Kidney (tissue), 14 donors: ENCODE measurements around the gene MORC3. TPM values are rescaled to one million over a fixed set of nuclear protein-coding genes. Genes with fewer than 3 reads are reported as not detected.

Source experiments
- DNase-seq, 5 donors: peaks; one replicate each; pipeline ENCODE4 v3.0.0-alpha.2; 2013 to 2020
- FAIRE-seq: peaks from 2 replicates; lab custom pipeline; 2012; peaks lifted over from hg19 to GRCh38; lab: Jason Lieb, UNC
- H3K27ac ChIP-seq, 2 donors: one replicate each; pipeline ENCODE4 v1.7.0; 2013; ENCODE audit warnings: low read depth in 2 of 2, low read length in 2 of 2, inconsistent platforms in 1 of 2
- H3K27me3 ChIP-seq: one replicate; pipeline ENCODE4 v1.7.1; 2013; ENCODE audit warnings: low read length, inconsistent platforms; ENCODE audit not compliant: control insufficient read depth, insufficient read depth
- H3K36me3 ChIP-seq, 3 donors: one replicate each; pipeline versions ENCODE4 v1.7.0 to v1.7.1; 2013; ENCODE audit warnings: low read length in 3 of 3, control low read depth in 1 of 3, inconsistent platforms in 1 of 3; ENCODE audit not compliant: insufficient read depth in 3 of 3, control insufficient read depth in 2 of 3
- H3K4me1 ChIP-seq, 3 donors: one replicate each; pipeline versions ENCODE4 v1.7.0 to v1.7.1; 2013; ENCODE audit warnings: low read length in 3 of 3, inconsistent platforms in 1 of 3, low read depth in 1 of 3; ENCODE audit not compliant: control insufficient read depth in 2 of 3, insufficient read depth in 2 of 3
- H3K4me3 ChIP-seq, 3 donors: one replicate each; pipeline versions ENCODE4 v1.7.0 to v1.8.1; 2013; ENCODE audit warnings: low read length in 3 of 3, control low read depth in 1 of 3, inconsistent platforms in 1 of 3
- H3K9ac ChIP-seq, 3 donors: one replicate each; pipeline versions ENCODE4 v1.7.0 to v1.7.1; 2013; ENCODE audit warnings: low read length in 3 of 3, control low read depth in 1 of 3, inconsistent platforms in 1 of 3
- H3K9me3 ChIP-seq, 3 donors: one replicate each; pipeline versions ENCODE4 v1.7.0 to v1.7.1; 2013; ENCODE audit warnings: low read length in 3 of 3, control low read depth in 1 of 3, inconsistent platforms in 1 of 3; ENCODE audit not compliant: control insufficient read depth in 2 of 3, insufficient read depth in 1 of 3
- CTCF ChIP-seq: IDR thresholded peaks from 3 replicates; pipeline ENCODE4 v1.5.1; 2012; ENCODE audit warnings: mild to moderate bottlenecking, moderate library complexity, borderline replicate concordance; ENCODE audit not compliant: insufficient read depth; ENCODE audit errors: extremely low read depth
- intact Hi-C: fragments of 100-400 bp; cut with DNase I; formaldehyde crosslinking; loops from one replicate; pipeline ENCODE4 v1.11.1; 2022
- polyA plus RNA-seq: library from polyadenylated mRNA; stranded (reverse); fragments of 350-450 nt; fragmentation: Illumina TruSeq; extraction: RNeasy Lipid Tissue Mini Kit (QIAGEN cat#74804); gene quantifications from one replicate; pipeline ENCODE4 v1.2.3, GENCODE V29; 2014; ENCODE audit warnings: low read depth, low replicate concordance; ENCODE audit not compliant: insufficient read depth
- total RNA-seq: library from RNA; stranded (reverse); fragmentation: NEBNext Ultra II Directional; extraction: Animal tissue kit (Norgen Biotek cat#: 25700); gene quantifications from one replicate; pipeline ENCODE4 v1.2.1, GENCODE V29; 2021
- donor health status: control.
- donor health status: control.
- donor health status: control.
- donor health status: control.
- donor health status: control.
- donor health status: DM: yes; HTN: yes; CAD: no.
- donor health status: Normal renal cell carcinoma (clear cell type).

Gene MORC3
- total and polyA plus RNA-seq, 2 donors from 2014 or later = 6.6 to 32.4 TPM

DNA sequence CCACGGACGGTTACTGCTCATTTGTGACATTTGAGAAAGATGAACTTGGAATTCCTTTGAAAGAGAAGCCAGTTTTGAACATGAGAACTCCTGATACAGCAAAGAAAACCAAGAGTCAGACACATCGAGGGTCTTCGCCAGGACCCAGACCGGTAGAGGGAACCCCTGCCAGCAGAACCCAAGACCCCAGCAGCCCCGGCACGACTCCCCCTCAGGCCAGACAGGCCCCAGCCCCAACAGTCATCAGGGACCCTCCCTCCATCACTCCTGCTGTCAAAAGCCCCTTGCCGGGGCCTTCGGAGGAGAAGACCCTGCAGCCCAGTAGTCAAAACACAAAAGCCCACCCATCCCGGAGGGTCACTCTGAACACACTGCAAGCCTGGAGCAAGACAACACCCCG lies 92.9 kb downstream of the MORC3 start:
- DNase-seq (no peak), FAIRE-seq (no peak)
- Histone ChIP-seq H3K9me3 (no peaks in the 10 kb centered on the region), H3K36me3 (no peaks in the 10 kb centered on the region), H3K27ac (no peak overlapping the region), H3K9ac (no peak overlapping the region), H3K4me1 (no peaks in the 10 kb centered on the region), H3K27me3 (no peaks in the 10 kb centered on the region), H3K4me3 (no peak overlapping the region)
- TF ChIP-seq CTCF = no peak
- intact Hi-C loops = no loop called here

GRCh38 chr21:36415375-36415774 lies 95.4 kb downstream of the MORC3 start:
- TF ChIP-seq CTCF = no peak
- Histone ChIP-seq H3K27me3 (no peaks in the 10 kb centered on the region), H3K9me3 (no peaks in the 10 kb centered on the region), H3K4me3 (no peak overlapping the region), H3K36me3 (no peaks in the 10 kb centered on the region), H3K4me1 (no peaks in the 10 kb centered on the region), H3K9ac (no peak overlapping the region), H3K27ac (no peak overlapping the region)
- DNase-seq (peak in 1 of 5 donors; percentile 9), FAIRE-seq (no peak)
- intact Hi-C loops = no loop called here

DNA sequence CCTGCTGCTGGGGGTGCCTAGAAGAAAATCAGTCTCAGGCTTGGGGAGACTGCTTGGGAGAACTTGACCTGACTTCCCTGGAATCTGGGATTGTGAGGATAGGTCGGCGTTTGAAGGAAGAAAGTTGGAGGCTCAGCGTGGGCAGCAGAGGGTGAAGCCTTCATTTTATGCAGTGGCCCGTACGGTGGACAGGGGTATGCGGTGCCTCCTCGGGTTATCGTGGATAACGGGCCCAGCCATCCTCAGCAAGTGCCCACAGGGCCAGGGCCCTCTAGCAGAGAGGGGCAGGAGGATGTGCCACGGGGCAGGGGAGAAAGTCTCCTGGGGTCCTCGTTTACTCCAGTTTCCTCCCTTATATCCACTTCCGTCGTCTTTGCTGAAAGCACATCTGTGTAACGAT lies 99.2 kb downstream of the MORC3 start:
- Histone ChIP-seq H3K36me3 (no peaks in the 10 kb centered on the region), H3K27me3 (no peaks in the 10 kb centered on the region), H3K4me3 (no peak overlapping the region), H3K9me3 (no peaks in the 10 kb centered on the region), H3K9ac (no peak overlapping the region), H3K4me1 (no peaks in the 10 kb centered on the region), H3K27ac (no peak overlapping the region)
- no peak for TF ChIP-seq CTCF
- intact Hi-C loops = no loop called here
- no peak for FAIRE-seq
- DNase-seq = peak in 1 of 5 donors; percentile 23

DNA sequence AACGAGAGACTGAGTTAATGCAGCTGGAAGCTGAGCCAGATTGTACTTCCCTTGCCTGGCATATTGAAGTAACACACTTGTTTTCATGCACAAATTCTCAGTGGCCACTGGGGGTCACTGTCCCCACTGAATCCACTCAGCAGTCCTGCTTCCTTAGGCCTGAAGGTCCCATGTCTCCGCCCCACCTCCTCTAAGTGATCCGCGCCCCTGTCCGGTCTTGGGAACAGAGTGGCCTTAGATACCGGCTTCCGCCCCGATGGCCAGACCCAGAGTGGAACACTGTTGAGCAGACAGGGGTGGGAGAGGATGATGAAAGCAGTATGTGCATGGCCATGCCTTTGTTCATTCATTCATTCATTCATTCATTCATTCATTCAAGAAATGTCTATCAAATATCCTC lies 100.0 kb downstream of the MORC3 start:
- DNase-seq (peak; percentile 90 to 97 (median 94)), FAIRE-seq (no peak)
- no peaks in the 10 kb centered on the region for H3K9me3 ChIP-seq
- no peak overlapping the region for H3K27ac ChIP-seq
- no peaks in the 10 kb centered on the region for H3K27me3 ChIP-seq
- no peak overlapping the region for H3K9ac ChIP-seq
- TF ChIP-seq CTCF = peak; percentile 88
- no peaks in the 10 kb centered on the region for H3K4me1 ChIP-seq
- intact Hi-C loops = no loop called here
- H3K4me3 ChIP-seq = no peak overlapping the region
- no peaks in the 10 kb centered on the region for H3K36me3 ChIP-seq
